Measurements from ENCODE around the gene MORN1.

Gene MORN1

GRCh38 chr1:2384941-2385481 lies 6.3 kb downstream of the MORN1 start:
- no peak for DNase-seq

DNA sequence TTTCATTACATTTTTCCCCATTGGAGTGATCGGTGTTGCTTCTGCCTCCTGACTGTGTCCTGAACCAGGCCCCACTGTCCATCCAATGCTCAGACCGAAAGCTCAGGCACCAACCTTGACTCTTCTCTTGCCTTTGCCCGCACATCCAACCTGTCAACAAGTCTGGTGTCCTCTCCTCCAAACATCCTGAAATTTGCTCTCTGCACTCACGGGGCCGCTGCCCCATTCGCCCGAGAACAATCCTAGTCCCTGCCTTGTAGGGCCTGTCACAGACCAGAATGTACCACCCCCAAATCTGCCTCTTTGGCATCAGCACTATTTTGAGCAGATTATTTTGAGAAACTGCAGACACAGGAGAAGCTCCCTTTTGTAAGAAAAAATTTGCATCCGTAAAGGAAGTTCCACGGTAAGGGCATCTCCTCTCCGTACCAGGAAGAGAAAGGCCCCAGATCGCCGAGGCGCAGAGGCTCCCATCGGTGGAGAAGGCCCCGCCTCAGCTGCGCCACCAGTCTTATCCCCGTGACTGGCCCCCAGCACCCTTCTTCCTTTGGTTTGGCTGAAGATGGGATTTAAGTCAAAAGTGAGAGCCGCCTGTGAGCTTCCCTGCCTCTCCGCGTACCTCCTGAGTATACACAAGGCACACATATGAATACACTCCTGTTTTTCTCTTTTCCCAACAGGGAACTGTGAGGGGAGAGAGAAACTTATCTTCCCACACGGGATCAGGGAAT lies 7.1 kb downstream of the MORN1 start:
- no peak for DNase-seq

DNA sequence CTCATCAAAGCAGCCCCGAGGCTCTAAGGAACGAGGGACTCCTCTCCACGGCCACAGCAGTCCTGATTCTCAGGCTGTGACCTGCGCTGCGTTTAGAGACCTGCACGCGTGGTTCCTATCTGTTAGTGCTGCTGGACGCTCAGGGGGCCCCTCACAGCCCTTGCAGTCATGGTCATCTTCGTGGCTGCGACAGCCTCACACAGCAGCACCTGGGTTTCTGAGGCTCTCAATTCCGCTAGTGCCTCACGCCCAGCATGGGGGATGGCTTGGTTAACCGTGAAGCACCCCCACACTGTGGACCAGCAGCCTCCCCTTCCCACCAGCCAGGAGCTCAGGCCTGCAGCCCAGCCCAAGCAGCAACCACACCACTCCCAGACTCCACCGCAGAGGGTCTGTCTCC lies 7.8 kb downstream of the MORN1 start:
- DNase-seq = no peak

- DNase-seq = no peak
Measured at GRCh38 chr1:2382621-2383361, 8.6 kb downstream of the MORN1 start.

DNA sequence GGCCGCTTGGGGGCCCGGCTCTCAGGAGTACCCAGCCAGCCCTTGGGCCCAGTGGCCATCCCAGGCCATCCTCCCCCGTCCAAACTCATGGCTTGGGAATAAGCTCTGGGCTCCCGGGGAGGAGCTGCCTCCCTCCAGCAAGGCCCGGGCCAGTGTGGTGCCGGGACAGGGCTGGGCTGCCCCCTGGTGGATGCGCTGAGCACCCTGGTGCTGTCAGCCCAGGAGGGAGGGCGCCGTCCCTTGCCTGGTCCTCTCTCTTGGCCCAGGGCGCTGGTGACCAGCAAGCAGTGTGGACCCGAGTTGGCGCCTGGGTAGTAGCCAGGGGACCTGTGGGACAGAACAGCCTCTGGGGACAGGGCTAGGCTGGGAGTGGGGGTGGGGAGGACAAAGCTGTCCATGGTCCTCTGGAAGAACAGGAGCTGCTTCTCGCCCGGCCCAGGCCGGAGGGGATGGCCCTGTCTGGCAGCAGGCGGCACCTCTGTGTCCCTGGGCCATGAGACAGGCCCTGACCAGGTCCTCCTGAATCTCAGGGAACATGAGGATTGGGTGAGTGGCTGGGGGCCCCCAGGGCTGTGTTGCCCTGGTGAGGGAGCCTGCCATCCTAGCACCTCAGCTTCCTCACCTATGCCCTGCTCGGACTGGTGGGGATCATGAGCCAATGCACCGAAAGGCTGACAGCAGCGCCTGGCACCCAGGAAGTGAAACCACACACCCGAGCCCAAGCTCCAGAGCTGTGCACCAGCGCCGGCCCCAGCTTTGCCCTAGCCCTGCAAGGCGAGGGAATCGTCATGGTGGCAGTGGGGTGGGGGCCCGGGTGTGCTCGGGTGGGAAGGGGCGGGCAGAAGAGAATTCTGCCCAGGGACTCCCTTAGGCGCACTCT lies 9.4 kb downstream of the MORN1 start:
- DNase-seq = peak; percentile 41

- DNase-seq = no peak
Measured at GRCh38 chr1:2380816-2381591, 10.3 kb downstream of the MORN1 start.

- DNase-seq = no peak
Measured at GRCh38 chr1:2379733-2380404, 11.5 kb downstream of the MORN1 start.

DNA sequence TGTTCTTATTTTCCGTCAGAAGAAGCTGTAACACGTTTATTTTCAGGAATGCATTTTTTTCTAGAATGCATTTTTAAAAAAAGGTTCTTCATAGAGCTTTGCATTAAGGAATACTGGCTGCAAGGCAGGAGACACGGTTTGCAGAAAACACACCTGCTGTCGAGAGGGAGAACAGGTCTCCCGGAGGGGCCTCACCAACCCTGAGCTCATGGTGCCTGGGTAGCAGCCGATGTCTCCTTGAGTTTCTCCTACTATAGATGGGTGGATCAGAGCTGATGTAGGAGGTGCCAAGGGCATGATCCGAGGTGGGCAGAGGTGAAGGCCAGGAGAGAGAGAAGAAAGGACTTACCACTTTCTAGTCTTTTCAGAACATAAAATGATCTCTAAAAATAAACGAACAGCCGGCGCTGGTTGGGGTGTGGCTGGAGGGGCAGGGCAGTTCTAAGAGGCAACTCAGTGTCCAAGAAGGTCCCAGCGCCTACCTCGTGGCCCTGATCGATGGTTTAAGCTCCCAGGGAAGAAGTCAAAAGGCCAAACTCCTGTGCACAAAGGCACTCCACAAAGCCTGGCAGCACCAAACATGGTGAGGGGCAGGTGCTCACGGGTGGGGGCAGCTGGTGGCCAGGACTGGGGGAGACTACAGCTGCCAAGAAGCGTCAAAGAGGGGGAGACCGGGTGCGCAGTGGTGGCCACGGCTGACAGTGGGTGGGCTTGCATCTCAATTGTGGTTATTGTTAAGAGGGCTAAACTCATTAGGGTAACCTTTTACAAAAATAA lies 12.2 kb downstream of the MORN1 start:
- no peak for DNase-seq

DNA sequence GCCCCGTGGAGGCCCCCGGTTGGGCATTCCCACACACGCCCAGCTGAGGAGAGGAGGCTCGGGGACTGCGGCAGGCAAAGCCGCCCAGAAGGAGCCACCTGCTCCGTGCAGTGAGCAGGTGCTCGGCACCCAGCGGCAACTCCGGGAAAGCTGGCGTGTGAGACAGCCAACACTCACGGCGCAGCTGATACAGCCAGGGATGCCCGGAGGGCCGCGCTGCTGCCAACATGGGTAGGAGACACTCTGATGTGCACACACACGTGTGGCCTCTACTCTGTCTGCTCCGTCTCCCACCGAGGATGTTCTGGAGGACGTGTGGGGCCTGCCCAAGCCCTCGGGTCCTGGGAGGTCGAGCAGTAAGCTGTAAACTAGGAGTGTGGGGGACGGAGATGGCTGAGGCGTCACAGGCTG lies 12.9 kb downstream of the MORN1 start:
- DNase-seq = no peak

GRCh38 chr1:2377751-2378440 lies 13.5 kb downstream of the MORN1 start:
- DNase-seq = no peak

GRCh38 chr1:2376931-2377672 lies 14.3 kb downstream of the MORN1 start:
- DNase-seq = no peak

DNA sequence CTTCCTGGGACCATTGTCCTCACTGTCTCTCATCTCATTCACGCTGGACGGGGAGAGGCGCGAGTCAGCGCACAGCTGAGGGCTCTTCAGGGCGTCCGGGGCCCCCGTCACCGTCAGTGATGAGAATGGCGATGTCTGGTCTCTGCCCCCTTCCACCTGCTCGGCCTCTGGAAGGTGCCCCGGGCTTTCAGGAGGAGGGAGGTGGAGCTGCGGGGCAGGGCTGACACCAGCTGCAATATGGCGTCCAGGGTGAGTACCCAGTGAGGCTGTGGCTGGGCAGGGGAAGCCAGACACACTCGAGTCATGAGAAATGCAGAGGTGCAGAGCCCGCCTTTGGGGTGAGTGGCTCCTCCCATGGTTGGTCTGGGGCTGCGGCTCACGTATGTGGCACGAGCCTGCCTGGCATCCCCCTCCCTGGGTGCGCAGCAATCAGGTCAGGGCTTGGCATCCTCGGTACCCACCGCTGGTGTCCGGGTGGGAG lies 15.1 kb downstream of the MORN1 start:
- DNase-seq = no peak

DNA sequence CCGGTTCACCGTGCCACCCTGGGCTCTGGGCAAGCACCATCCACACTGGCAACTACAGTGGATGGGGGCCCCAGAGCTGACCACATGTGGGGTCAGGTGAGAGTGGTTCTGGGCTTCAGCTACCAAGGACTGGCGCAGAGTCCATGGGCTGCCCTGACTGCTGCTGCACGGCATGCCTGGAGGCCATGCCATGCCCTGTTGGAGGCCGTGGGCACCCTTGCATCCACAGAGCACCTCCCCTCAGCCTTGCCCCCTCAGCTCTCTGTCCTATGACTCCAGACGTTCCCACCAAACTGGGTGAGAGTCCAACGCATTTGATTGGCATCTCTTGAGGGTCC lies 15.5 kb downstream of the MORN1 start:
- DNase-seq = no peak

DNA sequence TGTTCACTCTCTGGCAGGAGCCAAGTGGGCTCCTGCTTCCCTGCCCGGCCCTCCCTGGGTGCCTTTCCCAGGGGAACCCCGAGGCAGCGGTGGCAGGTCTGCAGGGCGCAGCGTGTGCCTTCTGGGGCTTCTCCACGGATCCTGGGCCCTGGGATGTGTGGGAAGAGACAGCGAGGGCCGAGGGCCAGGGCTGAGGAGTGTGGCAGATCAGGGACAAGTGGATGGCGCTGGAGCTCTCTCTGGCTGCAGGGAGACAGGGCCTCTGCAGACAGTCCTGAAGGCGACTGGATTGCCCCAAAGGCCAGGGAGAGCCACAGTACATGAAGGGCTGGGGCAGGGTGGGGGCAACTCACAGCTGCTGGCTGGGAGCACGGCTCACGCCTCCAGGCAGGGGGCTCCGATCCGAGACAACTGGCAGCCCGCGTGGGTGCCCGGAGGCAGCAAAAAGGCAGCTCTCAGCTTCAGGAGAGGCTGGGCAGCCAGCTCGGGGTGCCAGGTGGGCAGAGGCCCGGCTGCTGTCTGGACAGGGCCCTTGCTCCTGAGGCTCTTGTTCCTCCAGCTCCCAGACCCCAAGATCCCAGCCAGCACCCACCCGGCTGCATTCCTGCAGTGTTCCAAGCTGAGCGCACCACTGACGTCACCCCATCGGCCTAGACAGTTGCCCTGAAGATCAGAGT lies 16.0 kb downstream of the MORN1 start:
- no peak for DNase-seq

- DNase-seq = no peak
Measured at GRCh38 chr1:2374252-2375155, 16.9 kb downstream of the MORN1 start.

- no peak for DNase-seq
Measured at GRCh38 chr1:2373551-2374251, 17.7 kb downstream of the MORN1 start.

Measured in NK-92 treated with Interleukin-12 subunit alpha and Interleukin-12 subunit beta, amount 100 ng/mL, for 24 hours (cell line).